Panc1 (cell line): ENCODE results near the gene MORC3. TPM values are rescaled to one million over a fixed set of nuclear protein-coding genes. Genes with fewer than 3 reads are reported as not detected.
"Not testable (repeated sequence)": the region's sequence is repeated elsewhere in the genome, so short reads cannot be mapped to it uniquely, and the experiment has no call there.

ENCODE experiments used
- ATAC-seq: fragments of 200-7000 bp; cut with Tn5 transposase; 2 replicates; pipeline ENCODE4 v1.9.1; 2020; ENCODE audit warnings: mild to moderate bottlenecking, moderate library complexity
- BruUV-seq: library from RNA; stranded (reverse); fragments of 400-500 nt; replicated peaks from 2 replicates; lab custom pipeline; 2021; lab: Mats Ljungman, UMichigan
- CTCF ChIA-PET: fragments of 300-600 bp; sonication (Branson Sonifier 250); formaldehyde crosslinking; loops from one replicate; lab custom pipeline; 2022; ENCODE audit warnings: antibody characterized with exemption; lab: Charles Lee
- POLR2A ChIA-PET: fragments of 300-600 bp; sonication (Branson Sonifier 250); formaldehyde crosslinking; loops from one replicate; lab custom pipeline; 2022; ENCODE audit warnings: antibody characterized with exemption; lab: Charles Lee
- DNase-seq: peaks from one replicate; pipeline ENCODE4 v3.0.0-alpha.2; 2010; ENCODE audit warnings: low read depth, low spot score
- H3K27ac ChIP-seq: 2 replicates; pipeline ENCODE4 v1.5.1; 2011; ENCODE audit warnings: mild to moderate bottlenecking, low read length, inconsistent platforms
- H3K27me3 ChIP-seq: fragments of 200-500 bp; sonication (Bioruptor generic); 2 replicates; pipeline ENCODE4 v1.6.0; 2014; ENCODE audit warnings: low read length, inconsistent platforms; ENCODE audit not compliant: control insufficient read depth, insufficient read depth
- H3K36me3 ChIP-seq: fragments of 200-500 bp; sonication (Bioruptor generic); 2 replicates; pipeline ENCODE4 v1.5.1; 2014; ENCODE audit warnings: inconsistent platforms, mild to moderate bottlenecking, low read length, moderate library complexity; ENCODE audit not compliant: control insufficient read depth, insufficient read depth
- H3K4me1 ChIP-seq: 2 replicates; pipeline ENCODE4 v1.5.1; 2011; ENCODE audit warnings: inconsistent platforms, mild to moderate bottlenecking, low read length, moderate library complexity; ENCODE audit not compliant: control insufficient read depth, insufficient read depth
- H3K4me3 ChIP-seq, 2 experiments: 2 replicates each; pipeline ENCODE4 v1.5.1; 2011 to 2012; ENCODE audit warnings: low read depth in 2 of 2, low read length in 2 of 2, mild to moderate bottlenecking in 2 of 2, inconsistent platforms in 1 of 2, moderate library complexity in 1 of 2
- H3K9me3 ChIP-seq: fragments of 200-500 bp; sonication (Bioruptor generic); 2 replicates; pipeline ENCODE4 v1.5.1; 2014; ENCODE audit warnings: low read depth, mild to moderate bottlenecking, inconsistent platforms, low read length, moderate library complexity; ENCODE audit not compliant: control insufficient read depth, insufficient read depth
- POLR2AphosphoS5 ChIP-seq: IDR thresholded peaks from 2 replicates; pipeline ENCODE4 v1.6.1; 2012; ENCODE audit warnings: mild to moderate bottlenecking, low read depth, low read length, moderate library complexity
- SIN3A ChIP-seq: IDR thresholded peaks from 2 replicates; pipeline ENCODE4 v1.6.1; 2012; ENCODE audit warnings: low read depth, mild to moderate bottlenecking, low read length, moderate library complexity, borderline replicate concordance; ENCODE audit not compliant: insufficient read depth
- TCF7L2 ChIP-seq: IDR thresholded peaks from 2 replicates; pipeline ENCODE4 v1.6.1; 2011; ENCODE audit warnings: mild to moderate bottlenecking, low read depth, low read length, inconsistent platforms
- in situ Hi-C: cut with HindIII; loops from 2 replicates; pipeline ENCODE4 v1.10.0; 2016; ENCODE audit warnings: low sequenced_read_pairs, low pct_unique_long_range_greater_than_20kb
- intact Hi-C: fragments of 100-400 bp; cut with micrococcal nuclease; formaldehyde crosslinking; loops from one replicate; pipeline ENCODE4 v1.10.0; 2022; ENCODE audit not compliant: unreplicated experiment
- total RNA-seq: library from RNA; stranded (reverse); gene quantifications from one replicate; pipeline ENCODE4 v1.2.1, GENCODE V29; 2021; ENCODE audit not compliant: unreplicated experiment
- TF ChIP-seq, protein P1 (sequence below), 2 experiments: IDR thresholded peaks; 2 replicates each; pipeline ENCODE4 v1.6.1; 2011 to 2012; ENCODE audit warnings: low read depth in 2 of 2, control low read depth in 1 of 2, low read length in 1 of 2, mild to moderate bottlenecking in 1 of 2, moderate library complexity in 1 of 2; ENCODE audit not compliant: insufficient read depth in 1 of 2
- TF ChIP-seq, protein P2 (sequence below): fragments of 450-650 bp; IDR thresholded peaks from 2 replicates; pipeline ENCODE4 v1.5.1; 2017; ENCODE audit warnings: mild to moderate bottlenecking

Gene MORC3
- total RNA-seq, 1 experiment from 2014 or later: 16.8 TPM

DNA sequence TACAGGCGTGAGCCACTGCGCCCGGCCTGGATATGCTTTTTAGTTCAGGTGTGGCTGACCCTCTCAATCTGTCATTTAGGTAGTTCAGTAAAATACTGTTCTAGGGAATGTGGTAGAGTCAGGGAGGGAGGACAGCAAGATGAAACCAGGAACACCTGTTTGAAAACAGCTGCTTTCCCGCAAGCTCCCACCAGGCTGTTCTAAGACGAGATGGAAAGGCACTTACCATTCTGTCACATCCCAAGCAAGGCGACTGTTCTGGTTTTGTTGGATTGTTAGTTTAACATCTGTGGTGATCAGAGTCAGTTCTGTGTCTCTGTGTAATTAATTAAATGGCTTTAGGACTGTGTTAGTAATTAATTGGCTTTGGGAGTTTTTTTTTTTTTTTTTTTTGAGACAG, 68.1 kb downstream of the MORC3 start:
- ChIA-PET POLR2A (no interaction called here), CTCF (no interaction called here)
- H3K27me3 ChIP-seq: no peaks in the 10 kb centered on the region
- H3K4me3 ChIP-seq: no peak overlapping the region
- H3K9me3 ChIP-seq: no peaks in the 10 kb centered on the region
- TF ChIP-seq TCF7L2: no peak
- TF ChIP-seq, protein P1, sequence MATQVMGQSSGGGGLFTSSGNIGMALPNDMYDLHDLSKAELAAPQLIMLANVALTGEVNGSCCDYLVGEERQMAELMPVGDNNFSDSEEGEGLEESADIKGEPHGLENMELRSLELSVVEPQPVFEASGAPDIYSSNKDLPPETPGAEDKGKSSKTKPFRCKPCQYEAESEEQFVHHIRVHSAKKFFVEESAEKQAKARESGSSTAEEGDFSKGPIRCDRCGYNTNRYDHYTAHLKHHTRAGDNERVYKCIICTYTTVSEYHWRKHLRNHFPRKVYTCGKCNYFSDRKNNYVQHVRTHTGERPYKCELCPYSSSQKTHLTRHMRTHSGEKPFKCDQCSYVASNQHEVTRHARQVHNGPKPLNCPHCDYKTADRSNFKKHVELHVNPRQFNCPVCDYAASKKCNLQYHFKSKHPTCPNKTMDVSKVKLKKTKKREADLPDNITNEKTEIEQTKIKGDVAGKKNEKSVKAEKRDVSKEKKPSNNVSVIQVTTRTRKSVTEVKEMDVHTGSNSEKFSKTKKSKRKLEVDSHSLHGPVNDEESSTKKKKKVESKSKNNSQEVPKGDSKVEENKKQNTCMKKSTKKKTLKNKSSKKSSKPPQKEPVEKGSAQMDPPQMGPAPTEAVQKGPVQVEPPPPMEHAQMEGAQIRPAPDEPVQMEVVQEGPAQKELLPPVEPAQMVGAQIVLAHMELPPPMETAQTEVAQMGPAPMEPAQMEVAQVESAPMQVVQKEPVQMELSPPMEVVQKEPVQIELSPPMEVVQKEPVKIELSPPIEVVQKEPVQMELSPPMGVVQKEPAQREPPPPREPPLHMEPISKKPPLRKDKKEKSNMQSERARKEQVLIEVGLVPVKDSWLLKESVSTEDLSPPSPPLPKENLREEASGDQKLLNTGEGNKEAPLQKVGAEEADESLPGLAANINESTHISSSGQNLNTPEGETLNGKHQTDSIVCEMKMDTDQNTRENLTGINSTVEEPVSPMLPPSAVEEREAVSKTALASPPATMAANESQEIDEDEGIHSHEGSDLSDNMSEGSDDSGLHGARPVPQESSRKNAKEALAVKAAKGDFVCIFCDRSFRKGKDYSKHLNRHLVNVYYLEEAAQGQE (IDR thresholded peaks at IDR 0.05; ENCODE audit: insufficient read depth in 1 of 2, low read depth in 2 of 2, low read length in 1 of 2): no peak
- no peak for TF ChIP-seq POLR2AphosphoS5
- no peak for TF ChIP-seq SIN3A
- TF ChIP-seq, protein P2, sequence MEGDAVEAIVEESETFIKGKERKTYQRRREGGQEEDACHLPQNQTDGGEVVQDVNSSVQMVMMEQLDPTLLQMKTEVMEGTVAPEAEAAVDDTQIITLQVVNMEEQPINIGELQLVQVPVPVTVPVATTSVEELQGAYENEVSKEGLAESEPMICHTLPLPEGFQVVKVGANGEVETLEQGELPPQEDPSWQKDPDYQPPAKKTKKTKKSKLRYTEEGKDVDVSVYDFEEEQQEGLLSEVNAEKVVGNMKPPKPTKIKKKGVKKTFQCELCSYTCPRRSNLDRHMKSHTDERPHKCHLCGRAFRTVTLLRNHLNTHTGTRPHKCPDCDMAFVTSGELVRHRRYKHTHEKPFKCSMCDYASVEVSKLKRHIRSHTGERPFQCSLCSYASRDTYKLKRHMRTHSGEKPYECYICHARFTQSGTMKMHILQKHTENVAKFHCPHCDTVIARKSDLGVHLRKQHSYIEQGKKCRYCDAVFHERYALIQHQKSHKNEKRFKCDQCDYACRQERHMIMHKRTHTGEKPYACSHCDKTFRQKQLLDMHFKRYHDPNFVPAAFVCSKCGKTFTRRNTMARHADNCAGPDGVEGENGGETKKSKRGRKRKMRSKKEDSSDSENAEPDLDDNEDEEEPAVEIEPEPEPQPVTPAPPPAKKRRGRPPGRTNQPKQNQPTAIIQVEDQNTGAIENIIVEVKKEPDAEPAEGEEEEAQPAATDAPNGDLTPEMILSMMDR: no peak
- in situ Hi-C loops (no loop called here), intact Hi-C loops (no loop called here)
- no peaks in the 10 kb centered on the region; the same call in 1 of the 2 replicates for H3K4me1 ChIP-seq
- DNase-seq (no peak), ATAC-seq (no peak)
- H3K36me3 ChIP-seq: no peaks in the 10 kb centered on the region; the same call in 1 of the 2 replicates
- no TSS peak for BruUV-seq
- H3K27ac ChIP-seq: no peak overlapping the region

DNA sequence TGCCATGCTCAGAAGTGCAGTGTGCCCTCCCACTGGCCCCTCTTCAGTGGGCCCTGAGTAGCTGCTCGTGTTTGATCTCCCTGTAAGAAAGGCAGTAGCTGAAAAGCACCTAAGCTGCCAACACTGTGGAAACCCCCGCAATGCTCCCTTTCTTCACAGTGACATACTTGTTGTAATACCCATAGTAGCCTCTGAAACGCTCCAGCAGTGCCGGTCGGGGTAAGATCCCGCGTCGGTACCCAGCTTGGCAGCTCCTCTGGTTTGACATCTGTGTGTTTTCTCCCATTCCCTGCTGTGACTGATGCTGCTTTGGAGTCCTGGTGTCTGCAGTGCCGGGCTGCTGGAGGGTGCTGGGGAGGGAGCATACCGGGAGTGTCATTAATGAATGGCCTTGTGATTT, 68.8 kb downstream of the MORC3 start:
- ATAC-seq (no peak), DNase-seq (no peak)
- Histone ChIP-seq H3K4me1 (no peaks in the 10 kb centered on the region; the same call in 1 of the 2 replicates), H3K9me3 (no peaks in the 10 kb centered on the region), H3K36me3 (no peaks in the 10 kb centered on the region; the same call in 1 of the 2 replicates), H3K27me3 (no peaks in the 10 kb centered on the region), H3K27ac (no peak overlapping the region), H3K4me3 (no peak overlapping the region)
- TF ChIP-seq, protein P1 (IDR thresholded peaks at IDR 0.05; ENCODE audit: insufficient read depth in 1 of 2, low read depth in 2 of 2, low read length in 1 of 2): no peak
- TF ChIP-seq, protein P2: no peak
- no peak for TF ChIP-seq TCF7L2
- ChIA-PET CTCF (no interaction called here), POLR2A (no interaction called here)
- BruUV-seq: no TSS peak
- intact Hi-C loops: no loop called here
- in situ Hi-C loops: no loop called here

DNA sequence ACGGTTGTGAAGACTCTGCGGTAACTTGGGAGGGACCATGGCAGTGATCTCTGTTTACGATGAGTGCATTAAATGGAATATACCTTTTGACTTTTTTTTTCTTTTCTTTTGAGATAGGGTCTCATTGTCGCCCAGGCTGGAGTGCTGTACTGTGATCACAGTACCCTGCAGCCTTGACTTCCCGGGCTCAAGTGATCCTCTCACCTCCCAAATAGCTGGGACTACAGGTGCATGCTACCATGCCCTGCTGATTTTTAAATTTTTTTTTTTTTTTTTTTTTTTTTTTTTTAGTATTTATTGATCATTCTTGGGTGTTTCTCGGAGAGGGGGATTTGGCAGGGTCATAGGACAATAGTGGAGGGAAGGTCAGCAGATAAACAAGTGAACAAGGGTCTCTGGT, 71.7 kb downstream of the MORC3 start:
- POLR2A ChIA-PET, H3K27ac ChIP-seq, H3K4me3 ChIP-seq, in situ Hi-C loops, H3K36me3 ChIP-seq, H3K27me3 ChIP-seq, H3K9me3 ChIP-seq, intact Hi-C loops, CTCF ChIA-PET, ATAC-seq, DNase-seq, BruUV-seq, H3K4me1 ChIP-seq: not testable (repeated sequence)
